B cell (primary cell): ENCODE results near the gene ADA. TPM values are rescaled to one million over a fixed set of nuclear protein-coding genes. Genes with fewer than 3 reads are reported as not detected.

ENCODE experiments used
- ATAC-seq: fragments of 200-7000 bp; cut with Tn5 transposase; one replicate; pipeline ENCODE4 v1.10.0; 2021; ENCODE audit warnings: low read depth, mild to moderate bottlenecking, moderate number of reproducible peaks, moderate library complexity
- CTCF ChIA-PET: fragments of 350-600 bp; sonication (Branson Sonifier 250); formaldehyde crosslinking; loops from one replicate; lab custom pipeline; 2021; ENCODE audit warnings: antibody characterized with exemption, inconsistent platforms; lab: Charles Lee
- POLR2A ChIA-PET: fragments of 350-600 bp; sonication (Branson Sonifier 250); formaldehyde crosslinking; loops from one replicate; lab custom pipeline; 2021; ENCODE audit warnings: antibody characterized with exemption; lab: Charles Lee
- DNase-seq: peaks from one replicate; pipeline ENCODE4 v3.0.0; 2013
- H2AFZ ChIP-seq: 2 replicates; pipeline ENCODE4 v1.6.1; 2012; ENCODE audit warnings: mild to moderate bottlenecking, low read depth, low read length; ENCODE audit not compliant: insufficient read depth, poor library complexity, severe bottlenecking
- H3K27ac ChIP-seq, 2 donors: 1 replicate in 1 of 2; 2 replicates in 1 of 2; pipeline ENCODE4 v1.5.1; 2012 to 2013; ENCODE audit warnings: low read length in 2 of 2, mild to moderate bottlenecking in 2 of 2, moderate library complexity in 1 of 2
- H3K27me3 ChIP-seq, 4 experiments: fragments of 200-600 bp in 1 of 4; sonication (generic) in 1 of 4; replicated peaks in 1 of 4; 1 replicate in 2 of 4; 2 replicates in 2 of 4; pipeline versions ENCODE4 v1.6.1 to v1.7.0; 2013 to 2016; ENCODE audit warnings: low read length in 3 of 4, mild to moderate bottlenecking in 2 of 4, mixed read lengths in 1 of 4, moderate library complexity in 1 of 4; ENCODE audit not compliant: insufficient read depth in 4 of 4, control insufficient read depth in 3 of 4; ENCODE audit errors: control extremely low read depth in 1 of 4
- H3K36me3 ChIP-seq, 2 experiments: replicated peaks in 1 of 2; 1 replicate in 1 of 2; 2 replicates in 1 of 2; pipeline versions ENCODE4 v1.6.1 to v1.7.1; 2013; ENCODE audit warnings: low read length in 1 of 2; ENCODE audit not compliant: insufficient read depth in 2 of 2, control insufficient read depth in 1 of 2; ENCODE audit errors: control extremely low read depth in 1 of 2, extremely low read depth in 1 of 2
- H3K4me1 ChIP-seq, 2 donors: fragments of 200-600 bp in 1 of 2; sonication (generic) in 1 of 2; 1 replicate in 1 of 2; 2 replicates in 1 of 2; pipeline versions ENCODE4 v1.5.1 to v1.6.1; 2013 to 2017; ENCODE audit warnings: low read length in 2 of 2; ENCODE audit not compliant: control insufficient read depth in 2 of 2, insufficient read depth in 2 of 2
- H3K4me2 ChIP-seq: replicated peaks from 2 replicates; pipeline ENCODE3; 2012; ENCODE audit warnings: mild to moderate bottlenecking, low read depth, low read length; ENCODE audit not compliant: poor library complexity, severe bottlenecking
- H3K4me3 ChIP-seq, 5 experiments: fragments of 200-600 bp in 1 of 5; sonication (generic) in 1 of 5; 1 replicate in 3 of 5; 2 replicates in 2 of 5; pipeline versions ENCODE4 v1.5.1 to v1.7.0; 2011 to 2016; ENCODE audit warnings: low read length in 4 of 5, mild to moderate bottlenecking in 4 of 5, low read depth in 2 of 5, control low read depth in 1 of 5, moderate library complexity in 1 of 5; ENCODE audit not compliant: insufficient read depth in 1 of 5; ENCODE audit errors: control extremely low read depth in 1 of 5, extremely low read depth in 1 of 5
- H3K79me2 ChIP-seq: fragments of 200-600 bp; sonication (generic); one replicate; pipeline ENCODE4 v1.6.0; 2016; ENCODE audit warnings: low read length; ENCODE audit not compliant: control insufficient read depth, insufficient read depth
- H3K9ac ChIP-seq: fragments of 200-600 bp; sonication (generic); 2 replicates; pipeline ENCODE4 v1.6.1; 2017; ENCODE audit warnings: mild to moderate bottlenecking, low read length, moderate library complexity
- H3K9me3 ChIP-seq, 3 donors: one replicate each; pipeline versions ENCODE4 v1.6.1 to v1.7.1; 2013; ENCODE audit warnings: low read length in 2 of 3; ENCODE audit not compliant: control insufficient read depth in 2 of 3, insufficient read depth in 1 of 3; ENCODE audit errors: control extremely low read depth in 1 of 3
- H4K20me1 ChIP-seq: 2 replicates; pipeline ENCODE4 v1.6.0; 2012; ENCODE audit warnings: mild to moderate bottlenecking, low read length; ENCODE audit not compliant: insufficient read depth, control insufficient read depth, poor library complexity, severe bottlenecking
- H3K27ac Mint-ChIP-seq: one replicate; pipeline ENCODE4 v1.8.0; 2021; ENCODE audit warnings: mixed read lengths
- H3K27me3 Mint-ChIP-seq: one replicate; pipeline ENCODE4 v1.8.0; 2021; ENCODE audit warnings: mixed read lengths
- H3K4me1 Mint-ChIP-seq: one replicate; pipeline ENCODE4 v1.8.0; 2021; ENCODE audit warnings: mixed read lengths
- H3K4me3 Mint-ChIP-seq: one replicate; pipeline ENCODE4 v1.8.0; 2021; ENCODE audit warnings: mixed read lengths
- H3K9me3 Mint-ChIP-seq: one replicate; pipeline ENCODE4 v1.8.0; 2022; ENCODE audit warnings: mixed read lengths; ENCODE audit not compliant: insufficient read depth
- CTCF ChIP-seq: fragments of 200-600 bp; IDR thresholded peaks from one replicate; pipeline ENCODE4 v1.8.0; 2022; ENCODE audit warnings: antibody characterized with exemption, mild to moderate bottlenecking
- EZH2 ChIP-seq: IDR thresholded peaks from 2 replicates; pipeline ENCODE4 v1.6.1; 2012; ENCODE audit warnings: borderline replicate concordance, low read depth, mild to moderate bottlenecking, moderate library complexity, low read length; ENCODE audit not compliant: insufficient read depth, poor library complexity, severe bottlenecking
- WGBS: methylation state at CpG from one replicate; pipeline ENCODE4 v1.1.5; 2013; ENCODE audit warnings: missing lambda C conversion rate; ENCODE audit not compliant: insufficient coverage; 5-methylcytosine and 5-hydroxymethylcytosine counted together
- intact Hi-C: fragments of 100-400 bp; cut with micrococcal nuclease; formaldehyde crosslinking; loops from one replicate; pipeline ENCODE4 v1.10.0; 2022
- polyA plus RNA-seq: library from polyadenylated mRNA; depleted of rRNA; stranded (reverse); fragments of >200 nt; gene quantifications from 2 replicates; pipeline ENCODE4 v1.2.3, GENCODE V29; 2012
- total RNA-seq, 2 donors: library from RNA; stranded (reverse); fragments of 120-200 nt in 1 of 2; gene quantifications; 1 replicate in 1 of 2; 2 replicates in 1 of 2; pipeline versions ENCODE4 v1.2.3 to v1.2.4, GENCODE V29; 2013 to 2022

ADA gene
- total and polyA plus RNA-seq, 2 donors (not counting 1 experiment from before 2014, with no cell fraction given): 10.0 to 34.2 TPM

GRCh38 chr20:44681796-44682566 lies 30.5 kb upstream of the ADA start:
- DNase-seq (no peak), ATAC-seq (no peak)
- no peak for TF ChIP-seq EZH2
- no peak for TF ChIP-seq CTCF
- no peak overlapping the region for H3K9ac ChIP-seq
- H3K79me2 ChIP-seq: no peaks in the 10 kb centered on the region
- peaks cover 0 to 2% (median 0%) of the 10 kb centered on the region in 4 experiments for H3K27me3 ChIP-seq
- H3K4me1 ChIP-seq: peaks cover 0 to 11% of the 10 kb centered on the region in 2 donors
- CTCF ChIA-PET: interaction anchor here (0.8 to 5.4 kb wide), 11 partner anchors 10 to 187 kb away, joined by 3 to 37 read pairs (median 4); no protein-coding TSS in a partner anchor
- H3K36me3 ChIP-seq: no peaks in the 10 kb centered on the region
- Mint-ChIP-seq H3K27ac (no peak overlapping the region), H3K27me3 (peaks cover 4% of the 10 kb centered on the region), H3K4me3 (no peak overlapping the region), H3K4me1 (peaks cover 5% of the 10 kb centered on the region), H3K9me3 (no peaks in the 10 kb centered on the region)
- H3K9me3 ChIP-seq: no peaks in the 10 kb centered on the region
- H2AFZ ChIP-seq: no peak overlapping the region
- intact Hi-C loops: loop anchor here (2.0 to 10.0 kb wide), 2 partner anchors 293 to 613 kb away; no protein-coding TSS in a partner anchor
- POLR2A ChIA-PET: interaction anchor here (1.0 kb wide), 1 partner anchor 106 kb away, joined by 3 read pairs; no protein-coding TSS in a partner anchor
- H3K4me3 ChIP-seq: no peak overlapping the region
- H3K27ac ChIP-seq: no peak overlapping the region
- no peak overlapping the region for H3K4me2 ChIP-seq
- no peaks in the 10 kb centered on the region for H4K20me1 ChIP-seq
- WGBS: 94% methylated on average over 8 of the region's 11 CpGs

GRCh38 chr20:44678990-44679611 lies 27.6 kb upstream of the ADA start:
- intact Hi-C loops: no loop called here

More at GRCh38 chr20:44678990-44679611, 27.6 kb upstream of the ADA start:
- WGBS: no CpG with 5 or more reads among the region's 12 CpGs
- Histone ChIP-seq H3K27ac (no peak overlapping the region), H2AFZ (no peak overlapping the region), H4K20me1 (no peaks in the 10 kb centered on the region), H3K4me2 (no peak overlapping the region), H3K9ac (no peak overlapping the region), H3K4me1 (peaks cover 0 to 6% of the 10 kb centered on the region in 2 donors), H3K4me3 (no peak overlapping the region), H3K9me3 (no peaks in the 10 kb centered on the region), H3K79me2 (no peaks in the 10 kb centered on the region), H3K27me3 (no peaks in the 10 kb centered on the region), H3K36me3 (no peaks in the 10 kb centered on the region)
- ATAC-seq: no peak
- H3K9me3 Mint-ChIP-seq: no peaks in the 10 kb centered on the region
- DNase-seq: no peak
- H3K4me3 Mint-ChIP-seq: no peak overlapping the region
- ChIA-PET CTCF (no interaction called here), POLR2A (no interaction called here)
- no peak overlapping the region for H3K27ac Mint-ChIP-seq
- no peak for TF ChIP-seq EZH2
- no peak for TF ChIP-seq CTCF
- H3K4me1 Mint-ChIP-seq: no peaks in the 10 kb centered on the region
- H3K27me3 Mint-ChIP-seq: no peaks in the 10 kb centered on the region
